GM12891 (cell line): ENCODE data around the gene FADS6.

ENCODE experiments used
- POLR2A ChIP-seq: IDR thresholded peaks from 2 replicates; pipeline ENCODE4 v1.6.1; 2011; ENCODE audit warnings: low read depth, low read length, control low read depth
- POLR2AphosphoS5 ChIP-seq: IDR thresholded peaks from 2 replicates; pipeline ENCODE4 v1.6.1; 2011; ENCODE audit warnings: low read depth, low read length, control low read depth
- TAF1 ChIP-seq: IDR thresholded peaks from 2 replicates; pipeline ENCODE4 v1.6.1; 2011; ENCODE audit warnings: low read depth, low read length, control low read depth

DNA sequence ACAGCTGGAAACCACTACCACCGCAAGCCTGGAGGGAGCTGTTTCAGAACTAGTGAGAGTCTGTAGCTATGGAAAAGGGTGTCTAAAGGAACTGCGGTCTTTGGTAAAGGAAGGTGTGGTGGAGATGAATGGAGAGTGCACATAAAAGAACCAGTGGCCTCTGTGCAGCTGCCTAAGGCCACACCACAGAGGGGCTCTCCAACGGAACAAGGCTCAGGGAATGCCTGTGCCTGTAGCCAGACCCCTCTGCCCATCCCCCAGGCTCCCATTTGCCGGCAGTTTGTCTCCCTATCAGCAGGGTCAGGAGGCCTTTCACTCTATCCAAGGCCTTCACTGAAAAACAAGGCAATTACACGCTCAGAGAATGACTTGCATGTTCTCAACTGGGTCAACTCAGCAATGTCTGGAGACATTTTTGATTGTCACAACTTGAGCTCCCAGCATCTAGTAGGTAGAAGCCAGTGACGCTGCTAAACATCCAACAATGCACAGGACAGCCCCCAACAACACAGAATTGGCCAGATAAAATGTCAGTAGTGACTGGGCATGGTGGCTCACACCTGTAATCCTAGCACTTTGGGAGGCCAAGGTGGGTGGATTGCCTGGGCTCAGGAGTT is 17.3 kb downstream of the FADS6 start:
- TF ChIP-seq POLR2A (no peak), TAF1 (no peak), POLR2AphosphoS5 (no peak)
